IPS-15b (cell line): ENCODE measurements around the gene STAG3.
A peak's percentile ranks its signal among the peaks of the same experiment; 100 is the strongest.

Experiments
- H3K27me3 ChIP-seq: one replicate; pipeline ENCODE4 v1.6.1; 2013; ENCODE audit warnings: low read length; ENCODE audit not compliant: control insufficient read depth, insufficient read depth
- H3K36me3 ChIP-seq: one replicate; pipeline ENCODE4 v1.6.1; 2013; ENCODE audit warnings: low read length; ENCODE audit not compliant: control insufficient read depth, insufficient read depth
- H3K4me1 ChIP-seq: one replicate; pipeline ENCODE4 v1.6.1; 2013; ENCODE audit warnings: mild to moderate bottlenecking, low read length; ENCODE audit not compliant: control insufficient read depth, insufficient read depth
- H3K4me3 ChIP-seq: one replicate; pipeline ENCODE4 v1.5.1; 2013; ENCODE audit warnings: low read depth, low read length
- H3K9ac ChIP-seq: one replicate; pipeline ENCODE4 v1.6.1; 2013; ENCODE audit warnings: low read depth, mild to moderate bottlenecking, low read length
- H3K9me3 ChIP-seq: one replicate; pipeline ENCODE4 v1.6.1; 2013; ENCODE audit warnings: mild to moderate bottlenecking, low read length; ENCODE audit not compliant: control insufficient read depth, insufficient read depth

The STAG3 gene

GRCh38 chr7:100148225-100148558, 29.5 kb upstream of the STAG3 start:
- Histone ChIP-seq H3K27me3 (no peaks in the 10 kb centered on the region), H3K9ac (peak overlapping the region; percentile 37), H3K9me3 (no peaks in the 10 kb centered on the region), H3K36me3 (peaks cover 2% of the 10 kb centered on the region), H3K4me1 (peaks cover 8% of the 10 kb centered on the region), H3K4me3 (peak overlapping the region; percentile 40)

GRCh38 chr7:100148559-100149328, 29.0 kb upstream of the STAG3 start, which contains the start of gene LAMTOR4:
LAMTOR4 (plus strand) TSS chr7:100148918; CDS start chr7:100148973, 55 bp downstream.
- Histone ChIP-seq H3K36me3 (peaks cover 7% of the 10 kb centered on the region), H3K9ac (peak within 1 kb of the TSS; percentile 84), H3K4me1 (peaks cover 8% of the 10 kb centered on the region), H3K27me3 (no peaks in the 10 kb centered on the region), H3K9me3 (no peaks in the 10 kb centered on the region), H3K4me3 (peak within 1 kb of the TSS; percentile 98)

- Histone ChIP-seq H3K9ac (no peak overlapping the region), H3K9me3 (no peaks in the 10 kb centered on the region), H3K4me1 (peaks cover 10% of the 10 kb centered on the region), H3K27me3 (no peaks in the 10 kb centered on the region), H3K4me3 (no peak overlapping the region), H3K36me3 (peaks cover 40% of the 10 kb centered on the region)
Measured at GRCh38 chr7:100152404-100152803, 25.3 kb upstream of the STAG3 start.

- H3K36me3 ChIP-seq = peaks cover 40% of the 10 kb centered on the region
- H3K9me3 ChIP-seq = no peaks in the 10 kb centered on the region
- H3K4me1 ChIP-seq = peaks cover 10% of the 10 kb centered on the region
- H3K4me3 ChIP-seq = no peak overlapping the region
- H3K27me3 ChIP-seq = no peaks in the 10 kb centered on the region
- no peak overlapping the region for H3K9ac ChIP-seq
Measured at GRCh38 chr7:100152937-100153666, 24.6 kb upstream of the STAG3 start.

- peaks cover 40% of the 10 kb centered on the region for H3K36me3 ChIP-seq
- no peak overlapping the region for H3K9ac ChIP-seq
Measured at GRCh38 chr7:100153708-100154535, 23.8 kb upstream of the STAG3 start.

GRCh38 chr7:100154651-100155491, 22.8 kb upstream of the STAG3 start:
- Histone ChIP-seq H3K9ac (no peak overlapping the region), H3K36me3 (peaks cover 40% of the 10 kb centered on the region), H3K27me3 (no peaks in the 10 kb centered on the region), H3K4me1 (peaks cover 8% of the 10 kb centered on the region), H3K9me3 (no peaks in the 10 kb centered on the region), H3K4me3 (no peak overlapping the region)

More at GRCh38 chr7:100153708-100154535, 23.8 kb upstream of the STAG3 start:
- Histone ChIP-seq H3K27me3 (no peaks in the 10 kb centered on the region), H3K9me3 (no peaks in the 10 kb centered on the region), H3K4me1 (peaks cover 8% of the 10 kb centered on the region), H3K4me3 (no peak overlapping the region)

GRCh38 chr7:100155553-100156317, 22.0 kb upstream of the STAG3 start:
- H3K4me1 ChIP-seq = peaks cover 8% of the 10 kb centered on the region
- H3K9me3 ChIP-seq = no peaks in the 10 kb centered on the region
- no peak overlapping the region for H3K9ac ChIP-seq
- H3K27me3 ChIP-seq = no peaks in the 10 kb centered on the region
- H3K36me3 ChIP-seq = peaks cover 40% of the 10 kb centered on the region
- H3K4me3 ChIP-seq = no peak overlapping the region

GRCh38 chr7:100156331-100157068, 21.2 kb upstream of the STAG3 start:
- H3K36me3 ChIP-seq = peaks cover 40% of the 10 kb centered on the region
- H3K4me1 ChIP-seq = peaks cover 8% of the 10 kb centered on the region
- no peak overlapping the region for H3K9ac ChIP-seq

GRCh38 chr7:100157069-100157333, 20.7 kb upstream of the STAG3 start:
- Histone ChIP-seq H3K4me1 (peaks cover 8% of the 10 kb centered on the region), H3K27me3 (no peaks in the 10 kb centered on the region), H3K9ac (no peak overlapping the region), H3K9me3 (no peaks in the 10 kb centered on the region), H3K36me3 (peaks cover 40% of the 10 kb centered on the region), H3K4me3 (peak overlapping the region; percentile 42)

More at GRCh38 chr7:100156331-100157068, 21.2 kb upstream of the STAG3 start:
- Histone ChIP-seq H3K9me3 (no peaks in the 10 kb centered on the region), H3K27me3 (no peaks in the 10 kb centered on the region), H3K4me3 (peak overlapping the region; percentile 42)
